PC-9 (cell line): ENCODE data around the gene LIMS3.
"Not testable (repeated sequence)": the region's sequence is repeated elsewhere in the genome, so short reads cannot be mapped to it uniquely, and the experiment has no call there.

ENCODE experiments used
- CTCF ChIP-seq: fragments of 200-600 bp; sonication (generic); conservative IDR thresholded peaks from 2 replicates; pipeline ENCODE4 v1.6.1; 2017; ENCODE audit warnings: mixed run types, antibody characterized with exemption, mild to moderate bottlenecking, moderate library complexity
- EZH2 ChIP-seq: fragments of 200-600 bp; sonication (generic); IDR thresholded peaks from 2 replicates; pipeline ENCODE4 v1.8.0; 2017; ENCODE audit warnings: antibody characterized with exemption, low read depth

GRCh38 chr2:109947959-109948520, 49.6 kb downstream of the LIMS3 start:
- TF ChIP-seq CTCF, EZH2: not testable (repeated sequence)
